ENCODE data around the gene TMEM175.
A peak's percentile ranks its signal among the peaks of the same experiment; 100 is the strongest.

Gene TMEM175

GRCh38 chr4:909131-909571 lies 23.1 kb upstream of the TMEM175 start:
- Histone ChIP-seq H3K27ac (ENCODE audit: low read depth, low read length) (no peak overlapping the region), H3K36me3 (ENCODE audit: insufficient read depth, low read length) (peaks cover 21% of the 10 kb centered on the region; the same call in 1 of the 2 replicates), H3K4me3 (ENCODE audit: low read depth, low read length) (no peak overlapping the region), H3K27me3 (ENCODE audit: insufficient read depth, low read length) (no peaks in the 10 kb centered on the region), H2AFZ (ENCODE audit: low read length, unreplicated experiment) (no peak overlapping the region), H3K79me2 (ENCODE audit: control insufficient read depth, insufficient read depth, low read length, unreplicated experiment) (peaks cover 40% of the 10 kb centered on the region), H3K4me1 (ENCODE audit: control insufficient read depth, insufficient read depth, low read length, unreplicated experiment) (no peaks in the 10 kb centered on the region)

DNA sequence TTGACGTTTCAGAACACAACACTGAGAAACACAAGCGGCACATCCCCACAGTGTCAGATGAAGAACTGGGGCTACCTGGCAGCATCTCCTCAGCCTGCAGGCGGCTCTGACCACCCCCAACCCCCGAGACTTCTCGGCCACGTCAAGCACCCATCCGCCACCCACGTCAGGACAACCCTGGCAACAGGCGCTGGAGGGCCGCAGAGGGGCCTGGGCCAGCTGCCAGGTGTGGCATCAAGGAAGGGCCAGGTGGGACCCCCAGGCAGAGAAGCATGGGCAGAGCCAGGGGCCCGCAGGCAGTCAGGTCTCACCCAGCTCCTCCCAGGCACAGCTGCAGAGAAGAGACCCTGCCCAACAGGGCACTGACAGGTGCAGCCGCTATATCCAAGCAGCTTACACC lies 22.4 kb upstream of the TMEM175 start:
- Histone ChIP-seq H3K27ac (ENCODE audit: low read depth, low read length) (no peak overlapping the region), H3K27me3 (ENCODE audit: insufficient read depth, low read length) (no peaks in the 10 kb centered on the region), H3K79me2 (ENCODE audit: control insufficient read depth, insufficient read depth, low read length, unreplicated experiment) (peaks cover 45% of the 10 kb centered on the region), H3K36me3 (ENCODE audit: insufficient read depth, low read length) (peaks cover 21% of the 10 kb centered on the region; the same call in 1 of the 2 replicates), H3K4me1 (ENCODE audit: control insufficient read depth, insufficient read depth, low read length, unreplicated experiment) (no peaks in the 10 kb centered on the region), H3K4me3 (ENCODE audit: low read depth, low read length) (no peak overlapping the region), H2AFZ (ENCODE audit: low read length, unreplicated experiment) (no peak overlapping the region)

- Histone ChIP-seq H3K79me2 (ENCODE audit: control insufficient read depth, insufficient read depth, low read length, unreplicated experiment) (peaks cover 52% of the 10 kb centered on the region), H3K27ac (ENCODE audit: low read depth, low read length) (no peak overlapping the region), H3K36me3 (ENCODE audit: insufficient read depth, low read length) (peaks cover 20% of the 10 kb centered on the region; the same call in 1 of the 2 replicates)
Observed at GRCh38 chr4:910366-911091, 21.7 kb upstream of the TMEM175 start.

DNA sequence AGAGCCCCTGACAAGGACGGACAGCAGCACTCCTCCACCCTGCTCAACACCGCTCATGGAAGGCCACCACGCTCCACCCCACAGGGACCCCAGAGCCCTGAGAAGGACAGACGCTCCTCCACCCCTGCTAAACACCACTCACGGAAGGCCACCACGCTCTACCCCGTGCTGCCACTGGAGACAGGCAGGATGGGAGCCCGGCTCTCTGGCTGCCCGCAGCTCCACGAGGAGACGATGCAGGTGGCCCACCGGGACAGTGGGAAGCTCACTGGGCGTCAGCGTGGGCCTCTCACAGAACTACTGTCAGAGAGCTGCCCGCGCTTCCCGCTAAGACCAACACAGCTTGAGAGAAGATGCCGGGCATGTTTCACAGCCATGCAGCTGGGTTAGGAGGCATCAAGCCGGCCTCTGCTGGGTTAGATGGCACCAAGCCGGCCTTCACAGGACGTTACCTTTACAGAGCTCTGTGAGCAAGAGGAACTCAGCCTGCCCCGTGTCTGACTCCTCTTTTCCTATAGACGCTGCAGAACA lies 21.0 kb upstream of the TMEM175 start:
- Histone ChIP-seq H3K36me3 (ENCODE audit: insufficient read depth, low read length) (peaks cover 15% of the 10 kb centered on the region; the same call in 1 of the 2 replicates), H3K27ac (ENCODE audit: low read depth, low read length) (no peak overlapping the region), H3K4me1 (ENCODE audit: control insufficient read depth, insufficient read depth, low read length, unreplicated experiment) (peaks cover 3% of the 10 kb centered on the region), H3K4me3 (ENCODE audit: low read depth, low read length) (no peak overlapping the region), H3K79me2 (ENCODE audit: control insufficient read depth, insufficient read depth, low read length, unreplicated experiment) (peaks cover 60% of the 10 kb centered on the region), H3K27me3 (ENCODE audit: insufficient read depth, low read length) (no peaks in the 10 kb centered on the region), H2AFZ (ENCODE audit: low read length, unreplicated experiment) (no peak overlapping the region)

More at GRCh38 chr4:910366-911091, 21.7 kb upstream of the TMEM175 start:
- no peaks in the 10 kb centered on the region for H3K27me3 ChIP-seq (ENCODE audit: insufficient read depth, low read length)
- no peak overlapping the region for H2AFZ ChIP-seq (ENCODE audit: low read length, unreplicated experiment)
- H3K4me1 ChIP-seq (ENCODE audit: control insufficient read depth, insufficient read depth, low read length, unreplicated experiment), result peaks cover 3% of the 10 kb centered on the region
- H3K4me3 ChIP-seq (ENCODE audit: low read depth, low read length), result no peak overlapping the region

- Histone ChIP-seq H3K79me2 (ENCODE audit: control insufficient read depth, insufficient read depth, low read length, unreplicated experiment) (peaks cover 67% of the 10 kb centered on the region), H2AFZ (ENCODE audit: low read length, unreplicated experiment) (no peak overlapping the region), H3K4me1 (ENCODE audit: control insufficient read depth, insufficient read depth, low read length, unreplicated experiment) (peaks cover 3% of the 10 kb centered on the region), H3K4me3 (ENCODE audit: low read depth, low read length) (no peak overlapping the region), H3K27me3 (ENCODE audit: insufficient read depth, low read length) (no peaks in the 10 kb centered on the region), H3K36me3 (ENCODE audit: insufficient read depth, low read length) (peaks cover 15% of the 10 kb centered on the region; the same call in 1 of the 2 replicates), H3K27ac (ENCODE audit: low read depth, low read length) (no peak overlapping the region)
Observed at GRCh38 chr4:911871-912490, 20.3 kb upstream of the TMEM175 start.

- no peak overlapping the region for H3K27ac ChIP-seq (ENCODE audit: low read depth, low read length)
- H3K27me3 ChIP-seq (ENCODE audit: insufficient read depth, low read length), result no peaks in the 10 kb centered on the region
- H2AFZ ChIP-seq (ENCODE audit: low read length, unreplicated experiment), result no peak overlapping the region
- H3K4me1 ChIP-seq (ENCODE audit: control insufficient read depth, insufficient read depth, low read length, unreplicated experiment), result peaks cover 3% of the 10 kb centered on the region
- no peak overlapping the region for H3K4me3 ChIP-seq (ENCODE audit: low read depth, low read length)
- peaks cover 70% of the 10 kb centered on the region for H3K79me2 ChIP-seq (ENCODE audit: control insufficient read depth, insufficient read depth, low read length, unreplicated experiment)
- peaks cover 15% of the 10 kb centered on the region; the same call in 1 of the 2 replicates for H3K36me3 ChIP-seq (ENCODE audit: insufficient read depth, low read length)
Observed at GRCh38 chr4:912548-913279, 19.5 kb upstream of the TMEM175 start.

GRCh38 chr4:913280-913618 lies 19.0 kb upstream of the TMEM175 start:
- peaks cover 71% of the 10 kb centered on the region for H3K79me2 ChIP-seq (ENCODE audit: control insufficient read depth, insufficient read depth, low read length, unreplicated experiment)
- no peak overlapping the region for H3K27ac ChIP-seq (ENCODE audit: low read depth, low read length)
- no peaks in the 10 kb centered on the region for H3K27me3 ChIP-seq (ENCODE audit: insufficient read depth, low read length)
- no peak overlapping the region for H3K4me3 ChIP-seq (ENCODE audit: low read depth, low read length)
- H2AFZ ChIP-seq (ENCODE audit: low read length, unreplicated experiment), result no peak overlapping the region
- H3K36me3 ChIP-seq (ENCODE audit: insufficient read depth, low read length), result peaks cover 10% of the 10 kb centered on the region; the same call in 1 of the 2 replicates
- H3K4me1 ChIP-seq (ENCODE audit: control insufficient read depth, insufficient read depth, low read length, unreplicated experiment), result peaks cover 3% of the 10 kb centered on the region

GRCh38 chr4:914531-914930 lies 17.7 kb upstream of the TMEM175 start:
- peaks cover 77% of the 10 kb centered on the region for H3K79me2 ChIP-seq (ENCODE audit: control insufficient read depth, insufficient read depth, low read length, unreplicated experiment)
- H3K27me3 ChIP-seq (ENCODE audit: insufficient read depth, low read length), result no peaks in the 10 kb centered on the region
- H2AFZ ChIP-seq (ENCODE audit: low read length, unreplicated experiment), result no peak overlapping the region

DNA sequence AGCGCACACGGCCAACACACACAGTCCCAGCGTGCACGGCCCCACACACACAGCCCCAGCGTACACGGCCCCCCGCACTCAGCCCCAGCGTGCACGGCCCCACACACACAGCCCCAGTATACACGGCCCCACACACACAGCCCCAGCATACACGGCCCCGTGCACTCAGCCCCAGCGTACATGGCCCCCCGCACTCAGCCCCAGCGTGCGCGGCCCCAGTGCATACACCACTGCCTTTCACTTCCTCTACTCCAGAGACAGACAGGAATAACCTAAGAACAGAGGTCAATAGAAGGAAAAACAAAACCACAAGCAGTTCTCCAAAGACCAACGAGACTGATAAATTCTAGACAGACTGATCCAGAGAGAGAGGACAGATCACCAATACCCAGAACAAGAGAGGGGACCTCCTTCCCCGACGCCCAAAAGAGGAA lies 17.2 kb upstream of the TMEM175 start:
- Histone ChIP-seq H3K4me3 (ENCODE audit: low read depth, low read length) (peak overlapping the region; percentile 35), H3K36me3 (ENCODE audit: insufficient read depth, low read length) (0 out of 2 replicates have a peak, but pooled peaks cover 3% of the 10 kb centered on the region), H3K27me3 (ENCODE audit: insufficient read depth, low read length) (no peaks in the 10 kb centered on the region), H2AFZ (ENCODE audit: low read length, unreplicated experiment) (no peak overlapping the region), H3K4me1 (ENCODE audit: control insufficient read depth, insufficient read depth, low read length, unreplicated experiment) (peaks cover 3% of the 10 kb centered on the region), H3K79me2 (ENCODE audit: control insufficient read depth, insufficient read depth, low read length, unreplicated experiment) (peaks cover 77% of the 10 kb centered on the region), H3K27ac (ENCODE audit: low read depth, low read length) (no peak overlapping the region)

More at GRCh38 chr4:914531-914930, 17.7 kb upstream of the TMEM175 start:
- Histone ChIP-seq H3K4me1 (ENCODE audit: control insufficient read depth, insufficient read depth, low read length, unreplicated experiment) (peaks cover 3% of the 10 kb centered on the region), H3K36me3 (ENCODE audit: insufficient read depth, low read length) (peaks cover 3% of the 10 kb centered on the region; the same call in 1 of the 2 replicates), H3K27ac (ENCODE audit: low read depth, low read length) (no peak overlapping the region), H3K4me3 (ENCODE audit: low read depth, low read length) (peak overlapping the region; percentile 35; the same call in 1 of the 2 replicates)

DNA sequence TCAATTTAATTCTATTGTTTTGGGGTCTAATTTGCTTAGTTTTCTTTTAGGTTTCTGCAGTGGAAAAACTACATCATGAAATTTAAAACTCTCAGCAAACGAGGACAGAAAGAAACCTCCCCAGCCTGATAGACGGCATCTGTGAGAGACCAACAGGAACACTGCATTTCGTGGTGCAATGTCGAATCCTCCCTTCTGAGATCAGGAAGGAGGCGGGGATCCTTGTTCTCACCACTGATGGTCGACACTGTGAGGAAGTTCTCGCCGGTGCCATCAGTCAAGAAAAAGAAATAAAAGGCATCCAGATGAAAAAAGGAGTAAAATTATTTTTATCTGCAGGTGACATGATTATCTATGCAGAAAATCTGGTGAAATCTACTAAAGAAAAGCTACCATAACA lies 16.7 kb upstream of the TMEM175 start:
- Histone ChIP-seq H3K36me3 (ENCODE audit: insufficient read depth, low read length) (0 out of 2 replicates have a peak, but pooled peaks cover 3% of the 10 kb centered on the region), H3K4me1 (ENCODE audit: control insufficient read depth, insufficient read depth, low read length, unreplicated experiment) (peaks cover 3% of the 10 kb centered on the region), H3K27ac (ENCODE audit: low read depth, low read length) (no peak overlapping the region), H3K4me3 (ENCODE audit: low read depth, low read length) (peak overlapping the region; percentile 35), H3K79me2 (ENCODE audit: control insufficient read depth, insufficient read depth, low read length, unreplicated experiment) (peaks cover 77% of the 10 kb centered on the region), H3K27me3 (ENCODE audit: insufficient read depth, low read length) (no peaks in the 10 kb centered on the region), H2AFZ (ENCODE audit: low read length, unreplicated experiment) (no peak overlapping the region)
